ENCODE measurements around the gene ZNF688.

- TF ChIP-seq, protein P1, sequence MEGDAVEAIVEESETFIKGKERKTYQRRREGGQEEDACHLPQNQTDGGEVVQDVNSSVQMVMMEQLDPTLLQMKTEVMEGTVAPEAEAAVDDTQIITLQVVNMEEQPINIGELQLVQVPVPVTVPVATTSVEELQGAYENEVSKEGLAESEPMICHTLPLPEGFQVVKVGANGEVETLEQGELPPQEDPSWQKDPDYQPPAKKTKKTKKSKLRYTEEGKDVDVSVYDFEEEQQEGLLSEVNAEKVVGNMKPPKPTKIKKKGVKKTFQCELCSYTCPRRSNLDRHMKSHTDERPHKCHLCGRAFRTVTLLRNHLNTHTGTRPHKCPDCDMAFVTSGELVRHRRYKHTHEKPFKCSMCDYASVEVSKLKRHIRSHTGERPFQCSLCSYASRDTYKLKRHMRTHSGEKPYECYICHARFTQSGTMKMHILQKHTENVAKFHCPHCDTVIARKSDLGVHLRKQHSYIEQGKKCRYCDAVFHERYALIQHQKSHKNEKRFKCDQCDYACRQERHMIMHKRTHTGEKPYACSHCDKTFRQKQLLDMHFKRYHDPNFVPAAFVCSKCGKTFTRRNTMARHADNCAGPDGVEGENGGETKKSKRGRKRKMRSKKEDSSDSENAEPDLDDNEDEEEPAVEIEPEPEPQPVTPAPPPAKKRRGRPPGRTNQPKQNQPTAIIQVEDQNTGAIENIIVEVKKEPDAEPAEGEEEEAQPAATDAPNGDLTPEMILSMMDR (conservative IDR thresholded peaks at IDR 0.05 in 1 of 2, IDR thresholded peaks at IDR 0.05 in 1 of 2; ENCODE audit: extremely low read depth in 1 of 2, insufficient read depth in 1 of 2, low read depth in 1 of 2, low read length in 2 of 2): peak in 1 of 2 donors; percentile 9
- no peak for TF ChIP-seq EZH2 (IDR thresholded peaks at IDR 0.05; ENCODE audit: borderline replicate concordance, low read length)
These were observed 43.8 kb downstream of the ZNF688 start for GRCh38 chr16:30527635-30528178.
